GM21717 (cell line): ENCODE measurements around the gene APBA1.

Experiments used
- ATAC-seq: cut with Tn5 transposase; IDR thresholded peaks from one replicate; pipeline ENCODE4 v1.9.1; 2021; ENCODE audit warnings: mild to moderate bottlenecking, moderate library complexity; ENCODE audit not compliant: unreplicated experiment

Gene APBA1

GRCh38 chr9:69658987-69659675 lies 13.0 kb downstream of the APBA1 start:
- no peak for ATAC-seq

- ATAC-seq: no peak
These were observed 14.9 kb downstream of the APBA1 start for GRCh38 chr9:69657269-69657668.

- ATAC-seq: no peak
These were observed 17.1 kb downstream of the APBA1 start for GRCh38 chr9:69655065-69655464.

GRCh38 chr9:69653261-69653660 lies 18.9 kb downstream of the APBA1 start:
- ATAC-seq: no peak

GRCh38 chr9:69649566-69650250 lies 22.5 kb downstream of the APBA1 start:
- ATAC-seq: no peak

GRCh38 chr9:69647804-69648203 lies 24.4 kb downstream of the APBA1 start:
- ATAC-seq: no peak

GRCh38 chr9:69646810-69647209 lies 25.4 kb downstream of the APBA1 start:
- ATAC-seq: no peak

GRCh38 chr9:69645488-69645887 lies 26.7 kb downstream of the APBA1 start:
- no peak for ATAC-seq

- ATAC-seq: no peak
These were observed 29.1 kb downstream of the APBA1 start for GRCh38 chr9:69643098-69643497.

GRCh38 chr9:69637817-69638200 lies 34.4 kb downstream of the APBA1 start:
- ATAC-seq: no peak

GRCh38 chr9:69637193-69637816 lies 34.9 kb downstream of the APBA1 start:
- no peak for ATAC-seq

GRCh38 chr9:69633716-69634115 lies 38.5 kb downstream of the APBA1 start:
- ATAC-seq: no peak

GRCh38 chr9:69632768-69633167 lies 39.4 kb downstream of the APBA1 start:
- ATAC-seq: no peak

- ATAC-seq: no peak
These were observed 44.9 kb downstream of the APBA1 start for GRCh38 chr9:69627281-69627680.

GRCh38 chr9:69623276-69623675 lies 48.9 kb downstream of the APBA1 start:
- no peak for ATAC-seq

- ATAC-seq: no peak
These were observed 49.5 kb downstream of the APBA1 start for GRCh38 chr9:69622676-69623075.

GRCh38 chr9:69621730-69622460 lies 50.3 kb downstream of the APBA1 start:
- ATAC-seq: no peak

GRCh38 chr9:69620731-69621130 lies 51.4 kb downstream of the APBA1 start:
- ATAC-seq: no peak

GRCh38 chr9:69619233-69619632 lies 52.9 kb downstream of the APBA1 start:
- ATAC-seq: no peak

- ATAC-seq: no peak
These were observed 55.2 kb downstream of the APBA1 start for GRCh38 chr9:69617006-69617405.

GRCh38 chr9:69615880-69616279 lies 56.3 kb downstream of the APBA1 start:
- no peak for ATAC-seq

- no peak for ATAC-seq
These were observed 61.0 kb downstream of the APBA1 start for GRCh38 chr9:69611221-69611620.
